ENCODE data around the gene HMGN4. TPM values are rescaled to one million over a fixed set of nuclear protein-coding genes. Genes with fewer than 3 reads are reported as not detected.
"Not testable (repeated sequence)": the region's sequence is repeated elsewhere in the genome, so short reads cannot be mapped to it uniquely, and the experiment has no call there.

HMGN4 gene
- polyA plus RNA-seq, 3 donors = 87.1 to 92.7 (median 90.6) TPM

DNA sequence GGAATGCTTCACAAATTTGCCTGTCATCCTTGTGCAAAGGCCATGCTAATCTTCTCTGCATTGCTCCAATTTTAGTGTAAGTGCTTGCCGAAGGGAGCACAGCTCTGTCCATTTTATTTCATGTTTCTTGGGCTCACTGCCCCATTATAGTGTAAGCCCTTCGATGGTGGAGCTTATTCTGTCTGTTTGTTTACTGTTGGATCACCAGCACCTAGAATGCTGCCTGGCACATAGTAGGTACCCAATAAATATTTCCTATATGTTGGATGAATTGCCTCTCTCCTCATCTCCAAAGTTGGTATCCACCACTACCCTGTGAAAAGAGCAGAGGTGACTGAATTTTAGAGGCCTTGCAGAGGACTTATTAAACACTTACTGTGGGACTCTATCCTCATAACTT is 18.8 kb upstream of the HMGN4 start:
- no peak for DNase-seq (ENCODE audit: extremely low read depth in 1 of 11, low read depth in 9 of 11, low spot score in 4 of 11)

DNA sequence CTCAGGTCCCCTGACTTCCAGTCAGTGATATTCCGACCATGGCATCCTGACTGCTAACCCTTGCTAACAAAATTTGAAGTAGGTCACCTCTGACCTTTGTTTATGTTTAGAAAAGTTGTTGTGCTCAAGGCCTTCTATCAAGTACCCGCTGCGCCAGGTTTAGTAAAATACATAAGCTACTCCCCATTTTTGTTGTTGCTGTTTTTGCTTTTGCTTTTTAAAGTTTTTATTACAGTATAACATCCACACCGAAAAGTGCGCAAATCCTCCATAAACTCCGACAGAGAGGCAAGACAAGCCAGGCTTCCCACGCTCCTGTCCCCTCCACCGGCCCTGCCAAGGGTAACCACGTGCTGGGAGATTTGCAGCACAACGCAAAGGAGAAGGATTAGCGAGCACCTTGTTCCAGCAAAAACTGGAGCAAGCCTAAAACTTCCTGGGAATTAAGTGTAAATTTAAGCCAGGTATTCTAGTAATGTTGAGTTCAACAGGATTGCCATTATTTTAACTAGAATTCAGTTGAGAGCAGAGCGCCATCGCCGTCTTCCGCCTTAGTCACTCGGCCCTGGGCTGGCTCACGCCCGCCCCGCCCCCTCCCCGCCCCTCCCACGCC is 17.8 kb upstream of the HMGN4 start:
- peak in 5 of 11 donors; percentile 46 to 71 (median 52) for DNase-seq (ENCODE audit: extremely low read depth in 1 of 11, low read depth in 9 of 11, low spot score in 4 of 11)

DNA sequence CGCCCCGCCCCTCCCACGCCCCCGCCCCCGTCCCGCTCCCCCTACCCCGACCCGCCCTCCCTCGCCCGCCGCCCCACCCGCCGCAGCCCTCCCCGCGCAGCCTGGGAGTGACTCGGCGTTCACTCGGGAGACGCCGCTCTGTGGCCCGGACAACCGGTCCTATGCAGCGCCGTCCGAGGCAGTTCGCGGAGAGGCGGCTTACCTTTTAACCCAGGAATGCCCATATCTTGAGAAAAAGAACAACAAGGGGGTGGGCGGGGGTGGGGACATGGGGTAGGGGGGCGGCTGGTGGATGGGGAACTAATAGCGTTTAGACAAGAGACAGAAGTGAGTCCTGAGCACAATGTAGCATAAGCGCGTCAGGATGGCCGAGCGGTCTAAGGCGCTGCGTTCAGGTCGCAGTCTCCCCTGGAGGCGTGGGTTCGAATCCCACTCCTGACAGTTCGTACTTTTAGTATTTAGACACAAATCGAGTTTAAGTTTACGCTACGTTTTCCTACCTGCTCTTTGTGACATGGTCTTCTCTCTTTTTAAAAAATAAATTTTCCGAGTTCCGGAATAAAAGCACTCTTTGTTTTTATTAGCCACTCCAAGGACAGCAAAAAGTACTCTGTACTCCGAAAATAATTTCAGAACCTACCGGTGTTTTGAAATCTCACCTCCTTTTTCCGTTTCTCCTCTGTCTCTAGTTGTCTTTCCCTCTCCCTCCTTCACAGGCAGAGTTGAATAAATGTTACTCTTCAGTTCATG is 17.1 kb upstream of the HMGN4 start:
- DNase-seq (ENCODE audit: extremely low read depth in 1 of 11, low read depth in 9 of 11, low spot score in 4 of 11) = peak; percentile 74 to 87 (median 83)

DNA sequence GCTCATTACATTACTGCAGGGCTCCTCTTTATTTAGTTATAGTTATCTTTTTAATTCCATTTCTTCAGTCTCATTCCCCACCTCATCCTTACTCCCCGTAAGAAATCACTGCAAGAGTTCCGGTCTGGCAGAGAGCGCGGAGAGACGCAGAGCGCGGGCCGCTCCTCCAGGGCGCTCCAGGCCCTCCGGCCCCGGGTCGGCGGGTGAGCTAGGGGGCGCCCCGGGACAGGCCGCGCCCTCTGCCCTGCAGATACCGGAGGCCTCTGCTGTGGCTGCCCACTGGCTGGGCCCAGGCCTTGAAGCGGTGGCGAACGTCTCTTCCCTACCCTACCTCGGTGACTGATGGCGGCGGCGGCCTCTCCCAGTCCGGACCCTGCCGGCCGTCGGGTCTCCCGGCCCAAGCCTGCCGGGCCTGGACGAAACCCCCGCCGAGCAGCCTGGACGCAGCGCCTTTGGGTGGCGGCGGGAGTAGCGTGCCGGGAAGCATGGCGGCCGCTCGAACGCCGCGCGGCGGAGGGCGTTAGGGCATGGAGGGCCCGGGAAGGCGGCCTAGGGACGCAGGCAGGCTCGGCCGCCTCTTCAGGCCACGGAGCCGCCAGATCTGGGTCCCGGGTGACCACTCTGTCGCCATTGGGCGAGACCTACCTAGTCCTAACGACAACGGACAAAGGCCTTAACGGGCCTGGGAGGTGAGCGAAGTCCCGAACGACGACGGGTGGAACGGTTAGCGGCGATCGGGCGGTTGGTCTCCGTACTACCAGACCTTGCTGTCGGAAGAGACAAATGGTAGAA is 16.4 kb upstream of the HMGN4 start:
- peak in 8 of 11 donors; percentile 33 to 74 (median 65) for DNase-seq (ENCODE audit: extremely low read depth in 1 of 11, low read depth in 9 of 11, low spot score in 4 of 11)

DNA sequence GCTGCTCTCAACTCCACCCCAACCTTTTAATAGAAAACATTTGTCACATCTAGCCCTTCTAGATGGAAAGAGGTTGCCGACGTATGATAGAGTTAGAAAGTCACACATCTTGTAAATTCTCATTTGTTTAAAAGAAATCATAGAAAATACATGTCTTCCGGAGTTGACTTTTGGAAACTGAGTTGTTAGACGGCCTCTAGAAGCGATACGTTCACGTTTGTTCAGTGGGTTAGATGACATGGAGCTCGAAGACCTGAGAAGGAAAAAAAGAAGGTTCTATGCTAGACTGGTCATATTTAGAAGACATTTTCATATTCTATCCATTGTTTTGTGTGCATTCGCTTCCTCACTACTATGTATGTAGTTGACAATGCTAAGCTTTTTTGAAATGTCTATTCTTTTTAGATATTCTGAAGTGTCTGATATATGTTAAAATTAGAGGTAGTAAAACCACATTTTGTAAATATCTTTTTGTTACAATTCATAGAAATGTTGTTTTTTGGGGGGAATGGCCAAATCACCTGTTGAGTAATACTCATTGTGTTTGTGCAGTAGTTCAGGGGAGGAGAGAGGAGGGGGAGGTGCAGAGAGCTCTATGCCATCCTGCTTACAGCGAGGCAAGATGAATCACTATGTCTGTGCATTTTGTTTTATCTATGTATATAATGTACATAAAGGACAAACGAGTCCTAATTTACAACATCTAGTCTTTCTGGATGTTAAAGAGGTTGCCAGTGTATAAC is 15.5 kb upstream of the HMGN4 start:
- not testable (repeated sequence) for DNase-seq (ENCODE audit: extremely low read depth in 1 of 11, low read depth in 9 of 11, low spot score in 4 of 11)

DNA sequence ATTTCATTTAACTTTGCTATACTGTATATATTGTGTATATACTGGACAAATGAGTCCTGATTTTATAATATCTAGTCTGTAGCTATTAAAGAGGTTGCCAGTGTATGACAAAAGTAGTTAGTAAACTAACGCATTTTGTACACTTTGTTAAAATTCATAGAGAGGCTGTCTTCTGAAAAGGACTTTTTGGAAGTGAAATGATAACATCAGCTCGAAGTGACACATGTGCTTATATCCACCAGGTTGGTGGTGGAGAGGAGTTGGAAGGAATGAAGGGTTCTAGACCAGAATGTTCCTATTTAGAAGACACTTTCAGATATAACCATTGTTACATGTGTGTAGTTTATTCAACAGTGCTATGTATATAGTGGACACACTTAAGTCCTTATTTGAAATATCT is 13.9 kb upstream of the HMGN4 start:
- not testable (repeated sequence) for DNase-seq (ENCODE audit: extremely low read depth in 1 of 11, low read depth in 9 of 11, low spot score in 4 of 11)

DNA sequence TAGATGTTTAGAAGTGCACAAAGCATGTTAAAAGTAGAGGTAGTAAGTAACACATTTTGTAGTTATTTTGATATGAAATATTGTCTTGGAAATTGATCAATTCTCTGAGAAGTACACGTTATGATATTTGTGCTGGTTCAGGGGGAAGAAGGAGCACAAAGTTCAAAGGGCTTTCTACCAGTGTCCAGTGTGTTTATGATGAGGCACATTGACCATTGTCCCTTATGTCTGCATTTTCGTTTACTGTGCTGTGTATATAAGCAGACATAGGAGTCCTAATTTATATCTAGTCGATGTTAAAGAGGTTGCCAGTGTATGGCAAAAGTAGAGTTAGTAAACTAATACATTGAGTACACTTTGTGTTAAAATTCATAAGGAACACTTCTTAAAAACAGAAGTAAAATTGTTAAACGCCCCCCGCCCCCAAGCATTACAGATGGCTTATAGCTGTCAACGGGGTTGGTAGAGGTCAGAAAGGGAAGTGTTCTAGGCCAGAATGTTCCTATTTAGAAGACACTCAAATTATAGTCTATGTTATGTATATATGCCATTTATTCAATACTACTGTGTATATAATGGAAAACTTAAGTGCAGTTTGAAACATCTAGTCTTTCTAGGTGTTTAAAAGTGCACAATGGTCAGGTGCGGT is 13.3 kb upstream of the HMGN4 start:
- DNase-seq (ENCODE audit: extremely low read depth in 1 of 11, low read depth in 9 of 11, low spot score in 4 of 11) = no peak

DNA sequence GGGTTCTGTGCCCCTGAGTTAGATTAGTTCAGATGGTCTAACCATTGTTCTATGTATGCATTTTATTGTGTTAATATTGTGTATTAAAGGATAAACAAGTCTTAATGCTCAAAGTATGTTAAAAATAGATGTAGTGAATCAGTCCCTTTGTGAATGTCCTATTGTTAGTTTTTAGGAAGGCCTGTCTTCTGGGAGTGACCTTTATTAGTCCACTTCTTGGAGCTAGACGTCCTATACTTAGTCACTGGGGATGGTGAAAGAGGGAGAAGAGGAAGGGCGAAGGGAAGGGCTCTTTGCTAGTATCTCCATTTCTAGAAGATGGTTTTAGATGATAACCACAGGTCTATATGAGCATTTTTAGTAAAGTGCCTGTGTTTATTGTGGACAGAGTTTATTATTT is 12.3 kb upstream of the HMGN4 start:
- no peak for DNase-seq (ENCODE audit: extremely low read depth in 1 of 11, low read depth in 9 of 11, low spot score in 4 of 11)

DNA sequence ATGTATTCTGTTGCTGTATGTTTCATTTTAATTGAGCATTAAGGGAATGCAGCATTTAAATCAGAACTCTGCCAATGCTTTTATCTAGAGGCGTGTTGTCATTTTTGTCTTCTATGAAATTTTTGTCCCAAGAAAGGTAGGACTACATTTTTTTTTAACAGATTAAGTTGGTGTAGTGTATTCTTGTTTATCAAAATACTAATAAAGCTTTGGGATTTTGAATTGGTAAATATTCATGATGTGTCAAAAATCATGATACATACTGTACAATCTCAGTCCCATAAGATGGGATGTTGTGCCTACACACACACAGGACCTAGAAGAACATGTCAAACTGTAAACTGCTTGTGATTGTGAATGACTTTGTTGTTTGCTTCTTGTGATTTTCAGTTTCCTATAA is 11.2 kb upstream of the HMGN4 start:
- DNase-seq (ENCODE audit: extremely low read depth in 1 of 11, low read depth in 9 of 11, low spot score in 4 of 11) = no peak

DNA sequence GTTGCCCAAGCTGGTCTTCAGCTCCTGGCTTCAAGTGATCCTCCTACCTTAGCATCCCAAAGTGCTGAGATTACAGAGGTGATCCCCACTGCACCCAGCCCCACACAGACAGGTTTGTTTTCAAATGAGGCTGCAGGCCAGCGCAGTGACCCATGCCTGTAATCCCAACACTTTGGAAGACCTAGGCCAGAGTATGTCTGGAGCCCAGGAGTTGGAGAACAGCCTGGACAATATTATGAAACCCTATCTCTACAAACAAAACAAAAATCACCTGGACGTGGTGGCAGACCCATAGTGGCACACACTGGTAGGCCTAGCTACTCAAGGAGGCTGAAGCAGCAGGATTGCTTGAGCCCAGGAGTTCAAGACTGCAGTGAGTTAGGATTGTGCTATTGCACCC is 8.0 kb upstream of the HMGN4 start:
- DNase-seq (ENCODE audit: extremely low read depth in 1 of 11, low read depth in 9 of 11, low spot score in 4 of 11) = no peak

DNA sequence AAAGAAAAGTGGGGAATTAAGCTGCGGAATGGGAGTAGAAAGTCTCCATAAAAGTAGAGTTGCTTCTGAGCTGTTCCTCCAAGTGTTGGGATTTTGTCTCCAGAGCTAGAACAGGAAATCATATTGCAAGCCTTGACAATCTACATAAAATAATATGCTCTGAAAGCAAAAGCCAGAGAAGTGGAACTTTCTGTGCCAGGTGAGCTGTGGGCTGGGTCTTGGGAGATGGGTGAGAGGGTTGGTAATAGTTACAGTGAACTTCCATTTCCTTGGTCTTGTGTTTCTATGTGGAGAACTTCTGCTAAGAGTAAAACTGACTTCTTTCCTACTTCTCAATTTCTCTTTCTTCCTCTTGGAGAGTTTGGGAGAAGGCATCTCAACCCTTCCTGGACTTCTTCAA is 6.3 kb upstream of the HMGN4 start:
- no peak for DNase-seq (ENCODE audit: extremely low read depth in 1 of 11, low read depth in 9 of 11, low spot score in 4 of 11)

DNA sequence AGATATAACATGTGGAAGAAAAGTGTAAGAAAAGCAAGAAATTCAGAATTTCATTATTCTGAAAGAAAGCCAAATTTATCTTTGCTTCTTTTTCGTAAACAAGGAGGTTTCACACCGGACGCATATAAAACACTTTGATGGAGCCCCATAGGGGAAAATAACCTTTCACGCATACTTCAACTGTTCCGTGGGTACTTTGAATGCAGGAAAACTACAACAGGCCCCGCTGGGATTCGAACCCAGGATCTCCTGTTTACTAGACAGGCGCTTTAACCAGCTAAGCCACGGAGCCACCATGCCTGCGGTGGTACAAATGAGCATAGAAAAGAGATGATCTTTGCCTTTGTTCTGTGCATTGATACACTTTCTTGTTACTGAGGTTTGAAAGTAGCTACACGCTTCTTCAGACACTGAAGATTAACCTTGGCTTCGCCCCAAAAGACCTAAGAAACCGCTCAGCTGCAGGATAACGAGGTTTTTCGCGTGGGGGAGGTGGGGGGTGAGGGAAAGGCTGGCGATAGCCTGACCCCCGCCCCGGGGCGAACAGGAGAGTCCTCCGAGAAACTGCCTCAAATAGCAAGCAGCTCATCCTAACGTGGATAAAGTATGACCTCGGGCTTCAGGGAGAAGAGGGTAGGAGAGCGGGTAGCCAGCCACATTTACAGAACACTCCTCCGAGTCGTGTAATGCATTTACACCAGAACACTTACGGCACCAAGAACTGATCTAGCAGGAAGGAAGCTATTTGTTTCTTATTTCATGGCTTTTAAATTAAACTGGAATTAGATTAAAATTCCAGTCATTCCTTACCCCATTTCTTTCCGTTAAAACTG is 5.3 kb upstream of the HMGN4 start:
- DNase-seq (ENCODE audit: extremely low read depth in 1 of 11, low read depth in 9 of 11, low spot score in 4 of 11) = peak in 9 of 11 donors; percentile 78 to 92 (median 88)

DNA sequence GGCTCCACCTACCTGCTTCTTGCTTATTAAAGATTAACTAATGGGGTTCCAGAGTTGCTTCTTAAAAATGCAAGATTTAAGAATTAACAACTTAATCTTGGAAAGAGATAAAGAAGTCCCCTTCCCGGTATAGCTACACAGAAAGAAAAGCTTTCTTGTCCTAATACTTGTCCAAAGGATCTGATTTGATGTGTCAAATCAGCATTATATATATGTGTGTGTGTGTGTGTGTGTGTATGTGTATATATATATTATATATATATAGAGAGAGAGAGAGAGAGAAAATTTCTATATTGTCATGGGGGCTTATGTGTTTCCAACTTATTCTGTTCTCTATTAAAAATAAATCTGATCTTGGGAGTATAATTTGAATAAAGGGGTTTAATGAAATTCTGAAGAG is 4.6 kb upstream of the HMGN4 start:
- no peak for DNase-seq (ENCODE audit: extremely low read depth in 1 of 11, low read depth in 9 of 11, low spot score in 4 of 11)

DNA sequence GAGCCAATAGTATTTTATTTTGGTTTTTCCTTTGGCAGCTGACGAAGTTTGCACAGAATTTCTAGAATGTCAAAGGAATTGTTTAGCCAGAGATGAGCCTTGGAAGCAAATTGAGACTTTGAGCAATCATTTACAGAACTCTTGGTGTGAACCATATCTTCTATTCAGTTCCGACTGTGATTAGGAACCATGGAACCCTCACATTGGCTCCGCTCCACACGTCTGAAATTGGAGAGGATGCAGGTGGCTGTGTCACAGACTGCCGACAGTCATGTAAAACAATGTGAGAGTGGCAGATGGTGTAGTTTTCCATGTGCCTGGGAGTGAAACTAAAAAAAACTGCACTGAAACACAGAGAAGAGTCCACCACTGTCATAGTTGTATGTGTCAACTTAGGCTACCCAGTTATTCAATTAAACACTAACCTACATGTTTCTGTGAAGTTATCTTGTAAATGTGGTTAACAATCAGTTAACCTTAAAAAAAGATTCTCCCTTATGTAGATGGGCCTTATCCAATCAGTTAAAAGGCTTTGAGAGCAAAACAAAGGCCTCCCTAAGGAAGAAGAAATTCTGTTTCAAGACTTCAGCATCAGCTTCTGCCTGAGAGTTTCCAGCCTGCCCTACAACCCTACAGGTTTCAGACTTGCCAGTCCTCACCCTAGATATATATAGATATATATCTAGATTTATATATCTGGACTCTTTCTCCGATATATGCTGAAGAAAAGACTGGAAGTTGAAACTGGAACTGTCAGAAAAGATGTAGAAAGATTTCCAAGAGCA is 3.3 kb upstream of the HMGN4 start:
- DNase-seq (ENCODE audit: extremely low read depth in 1 of 11, low read depth in 9 of 11, low spot score in 4 of 11) = peak in 1 of 11 donors; percentile 38

DNA sequence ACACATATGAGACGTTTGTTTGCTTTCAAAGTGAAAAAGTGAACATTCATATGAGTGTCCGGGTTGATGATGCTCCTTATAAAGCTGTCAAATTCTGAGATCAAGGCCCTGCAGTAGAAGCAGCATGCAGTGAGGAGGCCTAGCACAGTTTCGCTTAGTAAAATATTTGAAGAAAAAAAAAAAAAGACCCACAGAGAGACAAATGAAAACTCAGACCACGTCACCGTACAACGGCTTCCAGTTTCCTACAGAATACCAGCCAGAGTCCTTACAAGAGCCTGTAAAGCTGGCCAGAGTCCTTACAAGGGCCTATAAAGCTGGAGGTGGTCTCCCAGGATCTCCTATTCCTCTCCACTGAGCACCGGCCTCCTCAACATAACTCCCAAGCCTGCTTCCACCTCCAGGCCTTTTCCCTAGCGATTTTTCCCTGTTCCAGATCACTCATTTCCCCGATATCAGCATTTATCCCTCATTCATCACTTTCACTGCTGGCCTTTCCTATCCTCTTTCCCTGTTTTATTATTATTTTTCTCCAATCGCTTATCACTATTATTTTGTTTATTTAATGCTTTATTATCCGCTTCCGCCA is 1.5 kb upstream of the HMGN4 start:
- DNase-seq (ENCODE audit: extremely low read depth in 1 of 11, low read depth in 9 of 11, low spot score in 4 of 11) = peak in 2 of 11 donors; percentile 46 to 51

DNA sequence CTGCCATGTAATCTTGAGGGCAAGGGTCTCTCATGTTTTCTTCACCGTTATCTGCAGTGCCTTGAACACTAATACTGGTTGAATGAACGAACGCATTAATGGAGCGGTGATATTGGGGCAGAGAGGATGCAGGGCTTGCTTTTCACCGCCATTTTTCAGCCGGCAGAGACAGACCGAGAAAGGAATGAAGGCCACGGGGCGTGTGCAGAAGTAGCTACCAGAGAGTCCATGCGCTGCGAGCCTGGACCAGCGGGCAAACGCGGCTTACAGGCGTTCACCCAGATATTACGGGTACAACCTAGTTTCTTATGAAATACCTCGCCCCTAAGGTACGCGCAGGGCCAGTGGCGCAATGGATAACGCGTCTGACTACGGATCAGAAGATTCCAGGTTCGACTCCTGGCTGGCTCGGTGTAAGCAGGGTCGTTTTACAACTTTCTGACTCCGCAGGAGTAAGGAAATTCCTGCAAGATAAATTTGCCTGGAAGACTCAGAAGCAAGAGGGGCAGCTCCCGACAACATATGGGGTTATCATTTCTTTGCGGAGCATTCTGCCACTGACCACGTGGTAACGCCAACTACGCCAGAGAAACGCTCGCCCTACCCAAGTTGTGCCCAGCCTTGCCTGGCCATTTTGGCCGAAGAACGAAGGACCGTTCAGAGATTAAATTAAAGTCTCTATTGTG is 863 bp upstream of the HMGN4 start:
- DNase-seq (ENCODE audit: extremely low read depth in 1 of 11, low read depth in 9 of 11, low spot score in 4 of 11) = peak in 9 of 11 donors; percentile 82 to 93 (median 88)
